ENCODE measurements around the gene SLC35F1.
A peak's percentile ranks its signal among the peaks of the same experiment; 100 is the strongest.

Gene SLC35F1

DNA sequence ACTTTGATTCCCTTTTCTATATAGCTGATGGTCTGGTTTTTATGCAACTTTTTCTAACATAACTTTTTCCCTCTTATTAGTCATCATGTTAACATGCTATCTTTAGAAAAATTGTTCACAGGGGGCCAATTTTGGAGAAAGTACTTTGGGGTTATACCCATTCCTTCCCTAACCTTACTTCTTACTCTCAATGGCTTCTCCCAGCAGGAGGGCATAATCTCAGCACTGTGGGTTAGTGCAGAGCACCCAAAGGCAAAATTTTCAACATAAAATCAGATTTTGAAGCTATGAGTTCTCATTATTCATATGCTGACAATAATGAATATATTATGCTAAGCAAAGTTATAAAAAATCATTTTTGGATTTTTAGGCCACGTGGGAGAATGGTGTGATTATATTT, 299.2 kb downstream of the SLC35F1 start:
- DNase-seq: no peak

- no peak for DNase-seq
Observed at GRCh38 chr6:118207947-118208346, 300.9 kb downstream of the SLC35F1 start.

DNA sequence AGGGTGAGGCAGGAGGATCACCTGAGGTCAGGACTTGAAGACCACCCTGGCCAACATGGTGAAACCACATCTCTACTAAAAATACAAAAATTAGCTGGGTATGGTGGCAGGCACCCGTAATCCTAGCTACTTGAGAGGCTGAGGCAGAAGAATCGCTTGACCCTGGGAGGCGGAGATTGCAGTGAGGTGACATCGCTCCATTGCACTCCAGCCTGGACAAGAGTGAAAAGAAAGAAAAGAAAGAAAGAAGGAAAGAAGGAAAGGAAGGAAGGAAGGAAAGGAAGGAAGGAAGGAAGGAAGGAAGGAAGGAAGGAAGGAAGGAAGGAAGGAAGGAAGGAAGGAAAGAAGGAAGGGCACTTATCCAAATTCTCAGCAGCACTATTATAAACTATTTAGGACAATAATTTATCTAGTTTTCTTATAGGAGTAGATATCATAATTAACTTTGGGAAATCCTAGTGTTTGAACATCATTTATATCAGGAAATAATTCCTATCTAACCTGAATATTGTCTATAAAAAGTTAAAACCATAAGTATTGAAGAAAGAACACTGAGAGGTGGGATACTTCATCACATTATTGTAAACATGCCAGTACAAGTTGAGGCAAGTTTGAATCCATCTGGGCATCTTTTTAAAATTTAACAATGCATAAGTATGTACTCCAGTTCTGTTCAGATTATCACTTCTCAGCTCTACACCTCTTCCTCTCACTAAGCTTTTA, 305.5 kb downstream of the SLC35F1 start:
- no peak for DNase-seq

DNA sequence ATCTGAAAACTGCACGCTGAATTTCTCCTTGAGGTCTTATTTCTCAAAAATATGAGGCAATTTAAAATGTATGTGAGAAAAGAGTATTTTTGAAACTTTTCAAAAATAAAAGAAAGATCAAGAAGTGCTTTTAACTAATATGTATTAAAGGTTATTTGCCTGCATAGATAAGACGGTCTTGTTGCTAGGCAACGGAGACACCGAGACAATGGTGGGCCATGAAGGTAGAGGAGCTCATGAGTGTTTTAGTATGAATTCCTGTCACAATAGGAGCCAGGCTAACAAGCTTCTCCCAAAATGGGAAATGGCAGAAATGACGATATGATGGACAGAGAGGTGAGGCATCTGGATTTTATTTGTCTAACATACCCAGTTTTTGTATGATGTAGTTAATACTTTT, 308.2 kb downstream of the SLC35F1 start:
- no peak for DNase-seq

GRCh38 chr6:118216751-118217150, 309.7 kb downstream of the SLC35F1 start:
- DNase-seq: no peak

DNA sequence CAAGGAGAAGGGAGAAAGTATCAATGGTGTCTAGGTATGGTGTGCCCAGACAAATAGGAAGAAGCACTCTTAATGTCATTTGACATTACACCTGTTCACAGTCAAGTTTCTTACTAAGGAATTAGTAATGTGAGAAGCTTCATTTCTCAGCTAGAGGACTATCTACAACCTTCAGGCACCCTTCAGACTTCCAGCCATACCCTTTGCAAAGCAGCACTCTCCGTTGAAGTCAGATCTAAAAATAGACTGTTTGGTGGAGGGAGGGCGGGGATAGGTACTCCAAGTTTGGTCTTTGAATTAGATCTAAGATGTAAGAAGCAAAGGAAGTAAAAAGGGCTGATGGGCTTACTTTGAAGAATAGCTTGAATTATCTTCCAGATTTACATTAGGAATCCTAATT, 311.1 kb downstream of the SLC35F1 start:
- no peak for DNase-seq

DNA sequence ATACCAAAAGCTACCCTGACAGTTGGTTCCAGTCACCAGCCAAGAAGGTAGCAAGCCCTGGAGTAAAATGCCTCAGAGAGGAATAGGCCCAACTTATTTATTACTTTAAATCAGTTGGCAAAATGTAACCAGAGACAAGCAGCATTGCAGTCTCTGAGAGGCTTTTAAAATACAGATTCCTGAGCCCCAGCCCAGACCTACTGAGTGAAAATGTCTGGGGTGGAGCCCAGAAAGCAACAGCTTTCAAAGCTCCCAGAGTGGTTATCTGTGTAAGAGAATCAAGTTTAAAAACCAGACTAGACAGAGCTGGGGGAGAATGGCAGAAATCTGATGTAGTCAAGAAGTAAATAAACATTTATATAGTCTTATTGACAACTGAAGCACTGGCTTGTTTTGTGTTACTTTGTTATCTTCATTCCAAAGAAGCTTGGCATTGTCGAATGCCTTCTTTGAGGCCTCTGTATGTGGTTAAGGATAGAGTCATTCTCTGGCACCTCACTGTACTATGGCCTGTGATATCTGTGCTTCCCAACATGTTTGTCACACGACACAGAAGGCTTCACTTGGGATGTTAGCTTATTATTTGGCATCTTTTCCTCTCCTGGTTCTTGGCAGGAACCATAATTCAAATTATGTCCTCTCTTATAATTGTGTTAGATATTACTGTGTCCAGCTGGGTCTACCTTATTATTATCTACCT, 313.5 kb downstream of the SLC35F1 start:
- no peak for DNase-seq

DNA sequence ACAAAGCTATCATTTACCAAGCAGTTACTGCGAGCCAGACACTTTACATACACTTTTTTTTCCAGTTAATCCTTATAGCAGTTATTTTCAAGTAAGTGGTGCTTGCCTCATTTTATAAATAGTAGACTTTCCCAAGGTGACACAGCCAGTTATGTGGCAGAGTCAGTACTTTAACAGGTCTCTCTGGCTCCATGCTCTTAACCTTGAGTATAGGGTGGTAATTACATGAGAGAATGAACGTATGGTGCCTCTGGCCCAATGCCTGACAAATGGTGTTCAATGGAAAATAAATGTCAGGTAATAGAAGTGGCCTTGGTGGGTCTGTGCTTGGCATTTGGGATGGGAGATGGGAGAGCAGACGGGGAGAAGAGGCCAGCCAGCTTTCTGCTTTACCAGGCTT, 316.3 kb downstream of the SLC35F1 start:
- DNase-seq: no peak

GRCh38 chr6:118228886-118229285, 321.8 kb downstream of the SLC35F1 start:
- no peak for DNase-seq

- DNase-seq: no peak
Observed at GRCh38 chr6:118240878-118241528, 333.9 kb downstream of the SLC35F1 start.

DNA sequence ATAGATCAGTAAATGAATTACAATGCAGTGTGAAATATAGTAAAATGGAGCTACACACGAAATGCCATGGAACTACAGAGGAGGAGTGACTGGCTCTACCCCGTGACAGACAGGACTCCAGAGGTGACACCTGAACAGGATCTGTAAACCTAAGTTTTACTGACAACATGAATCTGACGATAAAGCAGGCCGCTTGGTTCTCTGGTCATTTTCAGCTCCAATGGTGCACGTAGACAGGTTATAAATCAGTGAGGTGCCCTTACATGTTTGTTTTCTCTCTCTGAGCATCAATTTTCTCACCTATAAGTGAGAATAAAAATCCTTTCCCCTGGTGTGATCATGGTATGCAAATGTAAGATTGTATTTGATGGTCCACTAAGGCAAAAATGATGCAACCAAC, 339.3 kb downstream of the SLC35F1 start:
- no peak for DNase-seq

DNA sequence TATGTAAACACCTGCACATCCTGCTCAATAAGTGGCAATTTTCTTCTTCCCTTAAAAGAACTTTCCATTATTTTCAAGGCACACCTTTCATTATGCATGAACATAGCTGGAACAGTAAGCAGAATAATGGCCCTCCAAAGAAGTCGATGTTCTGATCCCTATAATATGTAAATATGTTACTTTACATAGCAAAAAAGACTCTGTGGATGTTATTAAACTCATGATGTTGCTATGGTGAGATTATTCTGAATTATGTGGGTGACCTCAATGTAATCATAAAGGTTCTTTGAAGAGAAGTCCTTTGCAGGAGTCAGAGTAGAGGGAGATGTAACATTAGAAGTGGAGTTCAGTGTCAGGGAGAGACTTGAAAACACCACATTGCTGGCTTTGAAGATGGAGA, 341.1 kb downstream of the SLC35F1 start:
- no peak for DNase-seq

DNA sequence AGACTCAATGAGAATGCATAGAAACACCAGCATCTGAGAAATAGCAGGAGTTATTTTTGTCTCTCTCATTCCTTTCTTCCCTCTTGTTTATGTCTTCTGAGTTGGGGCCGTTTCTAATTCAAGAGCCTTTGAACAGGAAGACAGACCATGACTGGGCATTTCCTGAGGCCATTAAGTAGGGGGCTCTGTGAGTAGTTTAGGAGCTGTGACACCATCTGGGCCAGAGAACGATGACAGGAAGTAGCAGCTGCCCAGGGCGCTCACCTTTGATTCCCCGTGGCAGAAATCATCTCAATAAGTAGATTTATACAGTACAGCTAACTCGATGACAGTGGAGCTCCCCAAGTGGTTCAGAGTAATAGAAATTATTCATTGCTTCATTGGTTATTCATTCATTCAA, 342.6 kb downstream of the SLC35F1 start:
- DNase-seq: no peak

DNA sequence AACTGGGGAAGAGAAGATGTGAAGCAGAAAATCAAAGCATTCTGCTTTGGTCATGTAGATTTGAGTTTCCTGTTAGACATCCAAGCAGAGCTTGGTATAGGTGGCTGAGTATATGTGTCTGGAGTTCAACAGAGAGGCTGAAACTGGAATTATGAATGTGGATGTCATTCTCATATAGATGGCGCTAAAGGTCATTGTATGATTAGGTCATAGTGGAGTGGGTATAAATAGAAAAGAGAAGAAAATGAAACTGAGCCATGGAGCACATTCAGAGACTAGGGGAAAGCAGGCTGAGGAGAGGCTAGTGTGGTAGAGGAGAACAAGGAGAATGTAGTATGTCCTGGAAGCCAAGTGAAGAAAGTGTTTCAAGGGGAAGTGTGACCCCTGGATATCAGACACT, 345.4 kb downstream of the SLC35F1 start:
- DNase-seq: no peak

GRCh38 chr6:118253741-118254140, 346.7 kb downstream of the SLC35F1 start:
- DNase-seq: no peak

DNA sequence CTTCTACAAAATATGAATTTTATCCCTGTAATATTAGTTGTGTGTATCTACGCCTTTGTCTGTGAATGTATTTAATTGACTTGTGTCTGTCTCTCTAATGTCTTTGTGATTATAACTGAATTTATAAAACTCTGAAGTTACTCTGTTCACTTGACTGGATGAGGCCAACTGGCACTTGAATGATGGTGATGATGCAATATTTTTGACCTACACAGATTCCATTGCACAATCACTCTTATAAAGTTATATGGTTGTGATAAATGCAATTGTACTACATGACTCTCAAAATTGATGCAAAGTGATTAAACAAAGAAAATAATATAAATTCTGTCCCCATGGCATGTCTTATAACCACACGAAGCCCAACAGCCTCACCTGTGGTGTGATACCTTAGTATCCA, 353.8 kb downstream of the SLC35F1 start:
- DNase-seq: no peak

DNA sequence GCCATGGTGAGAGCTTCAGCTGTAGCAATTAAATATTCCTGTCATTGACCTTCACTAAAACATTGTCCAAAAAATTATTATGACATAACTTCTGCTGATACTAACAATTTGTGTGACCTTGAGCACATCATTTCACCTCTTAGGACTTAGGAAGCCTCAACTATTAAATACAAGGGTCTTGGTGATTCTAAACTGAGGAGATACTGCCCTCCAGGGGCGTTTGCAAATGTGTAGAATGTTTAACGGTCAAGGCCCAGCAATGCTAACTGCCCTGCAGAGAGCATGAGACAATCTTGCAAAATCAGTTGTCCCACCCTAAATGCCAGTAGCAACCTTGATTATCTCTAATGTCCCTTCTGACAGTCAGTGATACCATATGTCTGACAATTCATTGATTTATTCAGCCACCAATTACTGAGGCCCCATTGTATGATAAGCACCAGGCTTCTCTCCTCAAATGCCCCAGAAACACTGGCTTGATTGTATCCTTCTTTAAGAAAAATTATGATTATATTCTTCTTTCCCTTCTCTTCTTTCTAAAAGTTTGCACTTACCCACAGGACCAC, 356.9 kb downstream of the SLC35F1 start:
- no peak for DNase-seq

GRCh38 chr6:118269659-118270058, 362.6 kb downstream of the SLC35F1 start:
- DNase-seq: no peak

GRCh38 chr6:118277631-118278030, 370.6 kb downstream of the SLC35F1 start:
- DNase-seq: no peak

DNA sequence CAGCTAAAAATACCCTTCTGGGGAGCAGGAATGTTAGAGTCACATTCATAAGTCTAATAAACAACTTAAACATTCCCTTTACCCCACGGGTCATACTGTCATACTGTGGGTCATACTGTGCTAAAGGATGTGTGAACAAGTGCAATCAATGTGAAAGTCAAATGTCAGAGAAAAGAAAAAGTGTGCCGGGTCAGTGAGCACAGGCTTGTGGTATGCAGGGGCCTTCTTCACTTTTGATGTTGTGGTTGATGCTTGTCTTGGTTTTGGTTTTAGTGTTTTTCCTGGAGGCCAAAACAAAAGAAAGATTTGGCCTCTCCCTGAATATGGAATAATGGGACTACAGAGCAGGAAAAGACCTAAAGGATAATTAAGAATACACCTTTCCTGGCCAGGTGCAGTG, 373.1 kb downstream of the SLC35F1 start:
- no peak for DNase-seq

DNA sequence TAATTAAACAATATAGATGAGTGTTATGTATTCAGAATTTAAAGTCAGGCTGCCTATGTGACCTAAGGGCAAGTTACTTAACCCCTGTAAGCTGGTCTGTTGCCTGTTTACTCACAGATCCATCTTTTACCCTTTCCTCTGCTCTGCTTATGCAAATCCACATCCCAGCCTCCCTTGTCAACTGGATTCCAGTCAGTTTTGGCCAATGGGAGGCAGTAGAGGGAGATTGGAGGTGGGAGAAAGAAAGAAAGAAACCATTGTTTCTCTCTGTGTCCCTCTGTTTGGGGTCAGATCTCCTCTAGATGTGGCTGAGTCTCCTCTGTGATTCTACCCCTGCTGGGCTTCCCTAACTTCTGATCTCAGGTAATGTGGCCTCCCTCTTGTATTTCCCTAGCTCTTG, 374.2 kb downstream of the SLC35F1 start:
- no peak for DNase-seq

- peak; percentile 38 for DNase-seq
Observed at GRCh38 chr6:118283766-118284165, 376.7 kb downstream of the SLC35F1 start.

- DNase-seq: no peak
Observed at GRCh38 chr6:118284736-118285360, 377.8 kb downstream of the SLC35F1 start.
